ENCODE measurements around the gene SUMF1. TPM values are rescaled to one million over a fixed set of nuclear protein-coding genes. Genes with fewer than 3 reads are reported as not detected.

The SUMF1 gene
- polyA plus RNA-seq (ENCODE audit: insufficient read length in 12 of 12) = 10 to 100 TPM in 11 of 12 donors, not detected in 1; 11.5 to 22.3 (median 17.2) TPM
- long read RNA-seq, donor 1, transcript SUMF1-201 (9 exons, 2,159 nt) = major isoform, 18 of 33 reads
- long read RNA-seq, donor 1, partial matches to known transcripts = 14 of 33 reads
- long read RNA-seq, donor 1, other reads (novel, unspliced or antisense) = 0 of 33 reads
- long read RNA-seq, donor 2, transcript SUMF1-201 (9 exons, 2,159 nt) = major isoform, 6 of 82 reads
- long read RNA-seq, donor 2, partial matches to known transcripts = 75 of 82 reads
- long read RNA-seq, donor 2, other reads (novel, unspliced or antisense) = 0 of 82 reads
- long read RNA-seq, donor 3, partial matches to known transcripts = 0 of 2 reads
- long read RNA-seq, donor 3, other reads (novel, unspliced or antisense) = 0 of 2 reads
- long read RNA-seq, donor 4, partial matches to known transcripts = 27 of 29 reads
- long read RNA-seq, donor 4, other reads (novel, unspliced or antisense) = 0 of 29 reads
- long read RNA-seq, donor 5, transcript SUMF1-201 (9 exons, 2,159 nt) = major isoform, 7 of 162 reads
- long read RNA-seq, donor 5, partial matches to known transcripts = 153 of 162 reads
- long read RNA-seq, donor 5, other reads (novel, unspliced or antisense) = 0 of 162 reads
- long read RNA-seq, donor 6, transcript SUMF1-201 (9 exons, 2,159 nt) = major isoform, 6 of 6 reads
- long read RNA-seq, donor 6, partial matches to known transcripts = 0 of 6 reads
- long read RNA-seq, donor 6, other reads (novel, unspliced or antisense) = 0 of 6 reads
- long read RNA-seq, donor 7, partial matches to known transcripts = 29 of 48 reads
- long read RNA-seq, donor 7, other reads (novel, unspliced or antisense) = 15 of 48 reads
- long read RNA-seq, donor 8, transcript SUMF1-201 (9 exons, 2,159 nt) = major isoform, 8 of 52 reads
- long read RNA-seq, donor 8, partial matches to known transcripts = 0 of 52 reads
- long read RNA-seq, donor 8, other reads (novel, unspliced or antisense) = 43 of 52 reads
- long read RNA-seq, donor 9, partial matches to known transcripts = 53 of 55 reads
- long read RNA-seq, donor 9, other reads (novel, unspliced or antisense) = 0 of 55 reads
- long read RNA-seq, donor 10, transcript SUMF1-201 (9 exons, 2,159 nt) = major isoform, 7 of 8 reads
- long read RNA-seq, donor 10, partial matches to known transcripts = 0 of 8 reads
- long read RNA-seq, donor 10, other reads (novel, unspliced or antisense) = 0 of 8 reads
- long read RNA-seq, donor 11, transcript SUMF1-201 (9 exons, 2,159 nt) = major isoform, 6 of 103 reads
- long read RNA-seq, donor 11, partial matches to known transcripts = 73 of 103 reads
- long read RNA-seq, donor 11, other reads (novel, unspliced or antisense) = 24 of 103 reads

- DNase-seq = peak; percentile 85
Measured at GRCh38 chr3:4466741-4467521, at the start of gene SUMF1. Gene SUMF1, minus strand, starts transcription at chr3:4467269. Its CDS starts 24 bp downstream, at chr3:4467245.

GRCh38 chr3:4515916-4516579 is 49.0 kb upstream of the SUMF1 start:
- DNase-seq = peak; percentile 64

- no peak for DNase-seq
Measured at GRCh38 chr3:4514916-4515315, 47.8 kb upstream of the SUMF1 start.

- DNase-seq = no peak
Measured at GRCh38 chr3:4514321-4514720, 47.3 kb upstream of the SUMF1 start.

- no peak for DNase-seq
Measured at GRCh38 chr3:4512895-4513616, 46.0 kb upstream of the SUMF1 start.

- no peak for DNase-seq
Measured at GRCh38 chr3:4511491-4512262, 44.6 kb upstream of the SUMF1 start.

GRCh38 chr3:4509983-4510755 is 43.1 kb upstream of the SUMF1 start:
- no peak for DNase-seq

- DNase-seq = no peak
Measured at GRCh38 chr3:4509043-4509442, 42.0 kb upstream of the SUMF1 start.

GRCh38 chr3:4508048-4508981 is 41.2 kb upstream of the SUMF1 start:
- no peak for DNase-seq

- peak; percentile 59 for DNase-seq
Measured at GRCh38 chr3:4507024-4507596, 40.0 kb upstream of the SUMF1 start.

GRCh38 chr3:4506559-4507023 is 39.5 kb upstream of the SUMF1 start:
- DNase-seq = peak; percentile 57

GRCh38 chr3:4505688-4506558 is 38.9 kb upstream of the SUMF1 start:
- DNase-seq = no peak

GRCh38 chr3:4504340-4505261 is 37.5 kb upstream of the SUMF1 start:
- no peak for DNase-seq

GRCh38 chr3:4503050-4503449 is 36.0 kb upstream of the SUMF1 start:
- DNase-seq = no peak

All from muscle of arm (tissue), 14 donors.